Smooth muscle cell (in vitro differentiated cells): Measurements from ENCODE around the gene SPATA6. TPM values are rescaled to one million over a fixed set of nuclear protein-coding genes. Genes with fewer than 3 reads are reported as not detected.
A peak's percentile ranks its signal among the peaks of the same experiment; 100 is the strongest.
"Not testable (repeated sequence)": the region's sequence is repeated elsewhere in the genome, so short reads cannot be mapped to it uniquely, and the experiment has no call there.

ENCODE experiments used
- DNase-seq: peaks from one replicate; lab custom pipeline; 2025; ENCODE audit not compliant: unreplicated experiment; lab: John Stamatoyannopoulos, UW
- H2AFZ ChIP-seq: fragments of 200-600 bp; sonication (generic); 2 replicates; pipeline ENCODE4 v1.6.0; 2016; ENCODE audit warnings: antibody characterized with exemption, low read depth, mild to moderate bottlenecking
- H3F3A ChIP-seq: fragments of 200-600 bp; sonication (generic); 2 replicates; pipeline ENCODE4 v1.6.0; 2017; ENCODE audit warnings: antibody characterized with exemption, low read depth
- H3K27ac ChIP-seq: fragments of 200-600 bp; sonication (generic); 2 replicates; pipeline ENCODE4 v1.5.1; 2016; ENCODE audit warnings: low read depth, mild to moderate bottlenecking
- H3K27me3 ChIP-seq: fragments of 200-600 bp; sonication (generic); 2 replicates; pipeline ENCODE4 v1.6.1; 2016; ENCODE audit warnings: low read depth, mild to moderate bottlenecking
- H3K36me3 ChIP-seq: fragments of 200-600 bp; sonication (generic); 2 replicates; pipeline ENCODE4 v1.5.1; 2016; ENCODE audit warnings: low read depth
- H3K4me1 ChIP-seq: fragments of 200-600 bp; sonication (generic); 2 replicates; pipeline ENCODE4 v1.5.1; 2016; ENCODE audit warnings: low read depth
- H3K4me2 ChIP-seq: fragments of 200-600 bp; sonication (generic); 2 replicates; pipeline ENCODE4 v1.6.0; 2016; ENCODE audit warnings: mild to moderate bottlenecking
- H3K4me3 ChIP-seq: fragments of 200-600 bp; sonication (generic); 2 replicates; pipeline ENCODE4 v1.5.1; 2016; ENCODE audit warnings: mild to moderate bottlenecking
- H3K79me2 ChIP-seq: fragments of 200-600 bp; sonication (generic); 2 replicates; pipeline ENCODE4 v1.6.0; 2016; ENCODE audit warnings: low read depth, mild to moderate bottlenecking
- H3K9ac ChIP-seq: fragments of 200-600 bp; sonication (generic); 2 replicates; pipeline ENCODE4 v1.6.0; 2016; ENCODE audit warnings: low read depth
- H3K9me3 ChIP-seq: fragments of 200-600 bp; sonication (generic); replicated peaks from 2 replicates; pipeline ENCODE4 v1.5.1; 2016; ENCODE audit warnings: low read depth
- H4K20me1 ChIP-seq: fragments of 200-600 bp; sonication (generic); 2 replicates; pipeline ENCODE4 v1.6.0; 2016; ENCODE audit warnings: low read depth
- CTCF ChIP-seq: fragments of 200-600 bp; sonication (generic); IDR thresholded peaks from 2 replicates; pipeline ENCODE4 v1.5.1; 2017; ENCODE audit warnings: borderline replicate concordance, mild to moderate bottlenecking, antibody characterized with exemption; ENCODE audit not compliant: insufficient read depth, poor library complexity, severe bottlenecking
- WGBS: methylation state at CpG from one replicate; pipeline ENCODE4 v1.1.7; 2016; ENCODE audit warnings: low lambda C conversion rate; 5-methylcytosine and 5-hydroxymethylcytosine counted together
- polyA plus RNA-seq: library from polyadenylated mRNA; unstranded; fragments of >200 nt; fragmentation: Nextera tagmentation; extraction: Ambion mirVana; gene quantifications from 2 replicates; pipeline ENCODE4 v1.2.1, GENCODE V29; 2016
- total RNA-seq: library from RNA; depleted of rRNA; stranded (reverse); fragments of >200 nt; gene quantifications from 2 replicates; pipeline ENCODE4 v1.2.3, GENCODE V29; 2014

The SPATA6 gene
- total and polyA plus RNA-seq, 2 experiments from 2014 or later, result 6.1 to 6.9 TPM

GRCh38 chr1:48480504-48480903, 8.5 kb upstream of the SPATA6 start:
- Histone ChIP-seq H3K27me3 (peaks cover 25% of the 10 kb centered on the region), H3K9ac (no peak overlapping the region), H3K4me3 (no peak overlapping the region), H2AFZ (no peak overlapping the region), H3K4me2 (no peak overlapping the region), H3K36me3 (no peaks in the 10 kb centered on the region), H3K4me1 (no peaks in the 10 kb centered on the region), H3K27ac (no peak overlapping the region), H3K79me2 (no peaks in the 10 kb centered on the region), H3F3A (no peaks in the 10 kb centered on the region), H4K20me1 (no peaks in the 10 kb centered on the region), H3K9me3 (no peaks in the 10 kb centered on the region)
- no peak for DNase-seq
- no peak for TF ChIP-seq CTCF

- H3K4me3 ChIP-seq, H3K79me2 ChIP-seq, H3K9ac ChIP-seq, H3K27ac ChIP-seq, H3K4me2 ChIP-seq, H4K20me1 ChIP-seq, H3F3A ChIP-seq, DNase-seq, H3K36me3 ChIP-seq, H3K4me1 ChIP-seq, H2AFZ ChIP-seq, H3K9me3 ChIP-seq: not testable (repeated sequence)
- H3K27me3 ChIP-seq, result peaks cover 20% of the 10 kb centered on the region
- WGBS, result 61% methylated on average over 2 of the region's 4 CpGs
Observed at GRCh38 chr1:48480023-48480422, 8.0 kb upstream of the SPATA6 start.

- no peaks in the 10 kb centered on the region for H3K27me3 ChIP-seq
- no peaks in the 10 kb centered on the region for H4K20me1 ChIP-seq
- peak overlapping the region; percentile 40 for H3K9ac ChIP-seq
- H3K9me3 ChIP-seq, result no peaks in the 10 kb centered on the region
- DNase-seq, result no peak
- H3K36me3 ChIP-seq, result no peaks in the 10 kb centered on the region
- H3K4me3 ChIP-seq, result peak overlapping the region; percentile 97
- peaks cover 7% of the 10 kb centered on the region for H3K4me1 ChIP-seq
- peak overlapping the region; percentile 90 for H3K4me2 ChIP-seq
- peak overlapping the region; percentile 82 for H2AFZ ChIP-seq
- TF ChIP-seq CTCF, result no peak
- 74% methylated on average over 5 of the region's 5 CpGs for WGBS
- H3K27ac ChIP-seq, result peak overlapping the region; percentile 48
- peaks cover 9% of the 10 kb centered on the region for H3F3A ChIP-seq
- H3K79me2 ChIP-seq, result no peaks in the 10 kb centered on the region
Observed at GRCh38 chr1:48472638-48473037, 634 bp upstream of the SPATA6 start.

GRCh38 chr1:48470950-48471690, 884 bp downstream of the SPATA6 start:
- Histone ChIP-seq H3K4me3 (peak overlapping the region; percentile 97), H4K20me1 (no peaks in the 10 kb centered on the region), H2AFZ (peak overlapping the region; percentile 97), H3K9me3 (no peaks in the 10 kb centered on the region), H3F3A (peaks cover 9% of the 10 kb centered on the region), H3K27me3 (no peaks in the 10 kb centered on the region), H3K4me2 (peak overlapping the region; percentile 90), H3K9ac (peak overlapping the region; percentile 36), H3K27ac (peak overlapping the region; percentile 42), H3K79me2 (no peaks in the 10 kb centered on the region), H3K36me3 (no peaks in the 10 kb centered on the region), H3K4me1 (peaks cover 7% of the 10 kb centered on the region)
- TF ChIP-seq CTCF, result no peak
- DNase-seq, result no peak
- WGBS, result 17% methylated on average over 17 of the region's 17 CpGs
